ENCODE data around the gene UNC5CL.

Gene UNC5CL

DNA sequence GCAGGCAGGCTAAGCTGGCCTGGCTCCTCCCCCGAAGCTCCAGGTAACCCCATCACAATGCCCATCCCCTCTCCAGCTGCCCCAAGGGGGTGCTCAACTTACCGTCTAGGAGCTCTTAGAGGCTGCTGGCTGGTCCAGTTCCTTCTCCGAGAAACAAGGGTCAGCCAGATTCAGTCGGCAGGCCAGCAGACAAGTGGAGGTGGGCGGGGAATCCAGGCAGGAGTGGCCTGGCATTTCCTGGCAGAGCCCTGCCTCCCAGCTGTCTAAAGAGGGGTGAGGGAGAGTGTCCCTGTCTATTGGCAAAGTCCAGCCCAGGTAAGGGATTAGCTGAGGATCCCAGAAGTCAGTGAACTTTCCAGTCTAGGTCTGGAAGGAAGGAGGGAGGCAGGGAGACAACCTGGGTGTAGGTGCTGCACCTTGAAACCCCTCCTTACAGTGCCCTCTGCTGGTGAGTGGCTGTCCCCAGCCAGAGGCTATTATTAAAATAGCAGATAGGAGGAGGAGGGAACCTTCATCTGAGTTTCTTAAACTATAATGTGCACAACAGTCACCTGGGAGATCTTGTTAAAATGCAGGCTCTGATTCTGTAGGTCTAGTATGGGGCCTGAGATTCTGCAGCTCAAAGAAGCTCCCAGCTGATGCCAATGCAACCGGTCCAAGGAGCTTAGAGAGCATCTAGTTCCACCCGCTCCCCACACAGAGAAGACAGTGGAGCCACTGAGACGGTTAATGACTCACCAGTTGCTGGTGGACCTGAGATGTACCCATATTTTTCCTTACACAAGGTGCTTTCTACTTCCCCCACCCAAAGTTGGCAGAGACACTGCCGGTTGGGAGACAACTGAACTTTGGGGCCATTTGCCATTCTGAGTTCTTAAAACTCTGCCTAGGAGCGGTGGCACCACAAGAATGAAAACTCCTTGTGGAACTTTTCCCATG lies at the start of gene UNC5CL:
UNC5CL (minus strand) TSS at position 162 of the 939 bp plus-strand sequence. CDS start 4,147 bp downstream, outside the sequence.
- TF ChIP-seq CTCF (IDR thresholded peaks at IDR 0.05; ENCODE audit: low read depth, low read length, missing control alignments) = peak; percentile 88
- no peak for DNase-seq (ENCODE audit: low read depth)
- no peak within 1 kb of the TSS for H3K4me3 ChIP-seq (ENCODE audit: low read depth, low read length)

GRCh38 chr6:41088451-41088850 lies 49.4 kb upstream of the UNC5CL start:
- TF ChIP-seq CTCF (IDR thresholded peaks at IDR 0.05; ENCODE audit: low read depth, low read length, missing control alignments) = no peak
- no peak overlapping the region for H3K4me3 ChIP-seq (ENCODE audit: low read depth, low read length)
- no peak for DNase-seq (ENCODE audit: low read depth)

DNA sequence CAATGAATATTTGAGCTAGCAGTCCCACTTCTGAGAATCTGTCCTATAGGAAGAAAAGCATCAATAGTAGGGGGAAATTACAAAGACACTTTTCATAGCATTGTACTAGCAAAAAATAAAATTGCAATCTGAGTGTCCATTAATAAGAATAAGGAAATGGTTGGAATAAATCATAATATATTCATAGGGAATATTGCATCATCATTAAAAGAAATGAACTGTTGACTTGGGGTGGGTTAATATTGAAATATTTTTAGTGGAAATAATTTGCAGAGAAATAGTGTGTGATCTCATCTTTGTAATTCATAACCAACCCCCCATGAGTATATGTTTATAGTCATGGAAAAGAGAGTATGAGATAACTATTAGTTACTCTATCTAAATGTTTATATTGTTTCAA lies 46.2 kb upstream of the UNC5CL start:
- no peak overlapping the region for H3K4me3 ChIP-seq (ENCODE audit: low read depth, low read length)
- DNase-seq (ENCODE audit: low read depth) = no peak
- no peak for TF ChIP-seq CTCF (IDR thresholded peaks at IDR 0.05; ENCODE audit: low read depth, low read length, missing control alignments)

DNA sequence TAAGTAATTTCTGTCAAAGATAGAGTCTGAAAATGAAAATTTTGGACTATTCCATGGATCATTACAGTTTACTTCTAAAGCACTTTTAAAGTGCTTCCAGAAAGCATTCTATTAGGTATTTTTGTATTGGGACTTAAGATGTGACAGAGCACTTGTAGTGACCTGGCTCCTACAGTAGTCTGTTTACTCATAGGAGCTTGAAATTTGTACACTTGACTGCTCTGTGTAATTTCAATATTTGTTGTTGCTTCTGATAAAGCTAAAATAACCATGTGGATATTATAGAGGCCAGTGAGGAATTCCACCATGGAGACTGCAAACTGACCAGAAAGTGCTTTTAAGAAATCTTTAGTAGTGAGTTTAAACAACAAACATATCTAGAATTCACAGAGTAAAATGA lies 44.1 kb upstream of the UNC5CL start:
- no peak for TF ChIP-seq CTCF (IDR thresholded peaks at IDR 0.05; ENCODE audit: low read depth, low read length, missing control alignments)
- no peak for DNase-seq (ENCODE audit: low read depth)
- H3K4me3 ChIP-seq (ENCODE audit: low read depth, low read length) = no peak overlapping the region

- no peak for TF ChIP-seq CTCF (IDR thresholded peaks at IDR 0.05; ENCODE audit: low read depth, low read length, missing control alignments)
- H3K4me3 ChIP-seq (ENCODE audit: low read depth, low read length) = no peak overlapping the region
- DNase-seq (ENCODE audit: low read depth) = no peak
These were observed 41.6 kb upstream of the UNC5CL start for GRCh38 chr6:41080621-41081020.

GRCh38 chr6:41079080-41079479 lies 40.1 kb upstream of the UNC5CL start:
- no peak overlapping the region for H3K4me3 ChIP-seq (ENCODE audit: low read depth, low read length)
- no peak for TF ChIP-seq CTCF (IDR thresholded peaks at IDR 0.05; ENCODE audit: low read depth, low read length, missing control alignments)
- no peak for DNase-seq (ENCODE audit: low read depth)

GRCh38 chr6:41078101-41078500 lies 39.1 kb upstream of the UNC5CL start:
- TF ChIP-seq CTCF (IDR thresholded peaks at IDR 0.05; ENCODE audit: low read depth, low read length, missing control alignments) = no peak
- no peak overlapping the region for H3K4me3 ChIP-seq (ENCODE audit: low read depth, low read length)
- DNase-seq (ENCODE audit: low read depth) = no peak

Measured in GM12864 (cell line).